NOMO-1 treated with DMSO at 0.1 percent for 48 hours (cell line): ENCODE measurements around the gene LTB.

Experiments
- DNase-seq: peaks from one replicate; lab custom pipeline; 2025; ENCODE audit not compliant: unreplicated experiment; lab: John Stamatoyannopoulos, UW

Gene LTB, protein sequence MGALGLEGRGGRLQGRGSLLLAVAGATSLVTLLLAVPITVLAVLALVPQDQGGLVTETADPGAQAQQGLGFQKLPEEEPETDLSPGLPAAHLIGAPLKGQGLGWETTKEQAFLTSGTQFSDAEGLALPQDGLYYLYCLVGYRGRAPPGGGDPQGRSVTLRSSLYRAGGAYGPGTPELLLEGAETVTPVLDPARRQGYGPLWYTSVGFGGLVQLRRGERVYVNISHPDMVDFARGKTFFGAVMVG

GRCh38 chr6:31582230-31582643 is at the start of gene LTB:
TSS of gene LTB (minus strand) at chr6:31582424. CDS start at chr6:31582417, 7 bp downstream.
- no peak for DNase-seq

GRCh38 chr6:31631681-31632278 is 49.6 kb upstream of the LTB start:
- no peak for DNase-seq

- DNase-seq = no peak
Measured at GRCh38 chr6:31631209-31631608, 49.0 kb upstream of the LTB start.

GRCh38 chr6:31630177-31630934 is 48.1 kb upstream of the LTB start:
- no peak for DNase-seq

DNA sequence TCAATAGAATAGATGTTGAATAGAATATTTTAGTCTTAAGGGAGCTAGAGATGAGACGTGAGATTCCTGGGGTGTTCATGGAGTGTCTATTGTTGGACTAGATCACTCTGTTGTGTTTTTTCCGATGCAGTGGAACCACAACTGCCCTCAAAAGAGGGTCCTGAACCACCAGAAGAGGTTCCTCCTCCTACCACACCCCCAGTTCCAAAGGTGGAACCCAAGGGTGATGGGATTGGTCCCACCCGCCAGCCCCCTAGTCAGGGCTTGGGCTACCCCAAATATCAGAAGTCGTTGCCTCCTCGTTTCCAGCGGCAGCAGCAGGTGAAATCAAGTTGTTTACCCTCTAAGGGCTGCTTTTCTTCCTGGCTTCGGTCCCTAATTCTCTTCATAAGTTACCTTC is 46.8 kb upstream of the LTB start:
- DNase-seq = no peak

- DNase-seq = no peak
Measured at GRCh38 chr6:31627690-31628287, 45.6 kb upstream of the LTB start.

DNA sequence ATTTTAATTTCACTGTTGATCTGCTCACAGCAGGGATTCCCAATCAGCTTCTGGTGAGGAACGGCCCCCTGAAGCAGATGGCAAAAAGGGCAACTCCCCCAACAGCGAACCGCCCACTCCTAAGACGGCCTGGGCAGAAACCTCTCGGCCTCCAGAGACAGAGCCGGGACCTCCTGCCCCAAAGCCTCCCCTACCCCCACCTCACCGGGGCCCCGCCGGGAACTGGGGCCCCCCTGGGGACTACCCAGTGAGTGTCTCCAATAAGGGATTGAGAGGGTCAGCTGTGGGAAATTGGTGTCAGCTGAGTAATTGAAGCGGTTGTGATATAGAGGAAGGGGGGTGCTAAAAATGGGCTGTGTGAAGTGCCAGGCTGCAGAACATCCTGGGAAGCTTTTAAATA is 44.7 kb upstream of the LTB start:
- DNase-seq = no peak

DNA sequence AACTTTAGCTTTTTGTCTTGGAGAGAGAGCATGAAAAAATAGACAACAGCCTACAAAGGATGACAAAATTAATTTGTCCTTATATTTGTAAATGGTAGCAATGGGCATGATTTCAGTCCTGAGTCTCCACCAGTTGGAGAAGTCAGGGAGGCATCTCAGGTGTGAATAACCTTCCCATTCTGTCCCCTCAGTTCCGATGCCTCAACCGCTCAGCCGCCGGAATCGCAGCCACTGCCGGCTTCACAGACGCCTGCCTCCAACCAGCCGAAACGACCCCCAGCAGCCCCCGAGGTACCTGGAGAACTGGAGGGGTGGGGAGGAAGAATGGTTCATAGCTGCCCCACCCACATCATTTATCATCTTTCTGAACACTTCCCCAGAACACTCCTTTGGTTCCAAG is 41.8 kb upstream of the LTB start:
- no peak for DNase-seq

DNA sequence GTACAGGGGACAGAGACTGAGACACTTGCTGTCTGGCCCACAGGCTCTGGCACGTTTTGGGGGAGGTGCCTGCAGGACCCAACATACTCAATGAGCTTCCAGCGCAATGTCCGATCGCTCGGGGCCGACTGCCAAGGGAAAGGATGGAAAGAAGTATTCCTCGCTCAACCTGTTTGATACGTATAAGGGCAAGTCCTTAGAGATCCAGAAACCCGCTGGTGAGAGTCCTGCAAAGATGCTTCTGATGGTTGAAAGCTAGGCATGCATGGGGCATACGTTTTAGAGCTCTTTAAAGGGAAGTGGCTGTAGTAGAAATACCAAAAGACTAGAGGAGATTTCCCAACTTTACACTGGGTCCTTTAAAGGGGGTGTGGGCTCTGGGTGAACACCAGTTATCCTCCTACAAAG is 40.5 kb upstream of the LTB start:
- peak; percentile 38 for DNase-seq

GRCh38 chr6:31621991-31622390 is 39.8 kb upstream of the LTB start:
- DNase-seq = no peak

- no peak for DNase-seq
Measured at GRCh38 chr6:31621320-31621939, 39.2 kb upstream of the LTB start.

- peak; percentile 72 for DNase-seq
Measured at GRCh38 chr6:31620586-31621319, 38.5 kb upstream of the LTB start, which contains the start of gene PRRC2A. TSS of gene PRRC2A (plus strand) at chr6:31620715. CDS start at chr6:31622790, 2,075 bp downstream.

GRCh38 chr6:31619805-31620585 is 37.8 kb upstream of the LTB start:
- DNase-seq = peak; percentile 99

DNA sequence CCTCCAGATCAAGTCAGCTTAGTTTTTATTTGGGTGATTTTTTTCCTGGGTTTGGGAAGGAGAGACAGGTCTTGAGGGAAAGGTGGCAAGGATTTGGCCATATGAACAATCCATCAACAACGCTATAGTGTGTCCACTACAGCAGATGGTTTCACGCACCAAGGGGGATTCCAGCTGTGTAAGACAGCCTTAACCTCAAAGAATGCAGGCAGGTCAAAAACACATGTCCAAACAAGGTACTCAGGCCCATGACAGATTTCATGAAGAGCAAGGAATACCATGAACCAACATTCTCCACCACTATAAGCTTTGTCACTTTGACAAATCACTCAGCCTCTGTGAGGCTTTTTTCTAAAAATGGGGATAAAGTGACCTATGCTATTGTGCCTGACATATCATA is 34.8 kb upstream of the LTB start:
- no peak for DNase-seq

DNA sequence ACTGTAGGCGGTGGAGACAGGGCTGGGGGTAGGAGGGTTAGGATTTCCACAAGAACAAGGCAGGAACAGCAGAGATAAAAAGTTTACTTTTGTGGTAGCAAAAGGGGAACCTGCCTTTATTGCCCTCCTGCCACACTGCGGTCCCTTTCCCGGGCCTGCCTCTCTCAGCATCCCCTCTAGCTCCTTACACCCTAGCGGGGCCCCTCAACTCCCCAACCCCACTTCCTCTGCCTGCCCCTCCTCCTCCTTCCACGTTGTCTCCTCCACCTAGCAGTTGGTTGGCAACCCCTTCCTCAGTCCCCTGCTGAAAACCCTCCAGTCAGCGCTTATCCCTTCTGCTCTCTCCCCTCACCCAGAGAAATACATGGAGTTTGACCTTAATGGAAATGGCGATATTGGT is 33.5 kb upstream of the LTB start:
- DNase-seq = peak; percentile 88

DNA sequence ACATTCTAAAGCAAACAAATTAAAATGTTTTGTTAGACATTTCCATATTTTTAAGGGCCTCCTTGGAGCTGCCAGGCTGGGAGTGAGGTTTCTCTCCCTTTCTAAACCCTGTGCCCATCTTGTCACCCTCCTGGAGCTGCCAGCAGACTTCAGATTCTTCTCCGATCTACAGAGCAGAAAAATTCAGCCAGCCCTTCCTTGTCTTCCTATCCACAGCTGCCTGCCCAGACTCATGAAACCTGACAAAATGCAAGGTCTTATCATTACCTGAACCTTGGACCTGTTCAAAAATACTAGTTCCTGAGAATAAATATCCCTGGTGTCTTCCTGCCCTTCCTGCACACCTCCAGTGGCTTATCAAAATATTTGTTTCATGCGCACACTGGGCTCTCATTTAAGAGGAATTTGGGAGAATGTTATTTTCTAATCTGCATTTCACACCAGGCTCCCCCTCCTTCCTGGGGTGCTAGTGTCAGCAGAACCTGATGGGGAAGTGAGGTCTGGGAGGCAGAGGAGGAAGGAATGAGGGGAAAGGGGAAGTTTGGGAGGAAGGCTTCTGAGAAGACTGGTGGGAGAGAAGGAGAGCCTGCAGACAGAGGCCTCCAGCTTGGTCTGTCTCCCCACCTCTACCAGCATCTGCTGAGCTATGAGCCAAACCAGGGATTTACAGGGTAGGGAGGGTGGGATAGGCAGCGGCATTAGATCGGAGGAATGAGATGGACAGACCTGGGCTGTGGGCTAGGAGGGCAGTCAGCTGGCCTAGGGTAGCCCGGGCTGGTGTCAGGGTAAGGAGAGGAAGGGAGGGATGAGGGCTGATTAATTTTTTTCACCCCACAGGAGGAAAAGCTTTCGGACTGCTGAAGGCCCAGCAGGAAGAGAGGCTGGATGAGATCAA is 32.7 kb upstream of the LTB start, which contains the start of gene AIF1:
TSS of gene AIF1 (plus strand) at position 551 of the 895 bp plus-strand sequence. CDS start at position 647, 96 bp downstream.
- no peak for DNase-seq

GRCh38 chr6:31614075-31614619 is 31.9 kb upstream of the LTB start:
- DNase-seq = peak; percentile 74

GRCh38 chr6:31610968-31611367 is 28.7 kb upstream of the LTB start:
- no peak for DNase-seq
